Vagina (tissue), 2 donors: ENCODE measurements around the gene MAP1LC3B2.

ENCODE experiments used
- CTCF ChIP-seq, 3 experiments: fragments of 450-650 bp in 2 of 3; fragments of 200-600 bp in 1 of 3; sonication (generic) in 1 of 3; IDR thresholded peaks; one replicate each; pipeline ENCODE4 v1.5.1; 2017 to 2019; ENCODE audit warnings: antibody characterized with exemption in 3 of 3, mild to moderate bottlenecking in 2 of 3, moderate library complexity in 2 of 3
- POLR2A ChIP-seq, 2 donors: fragments of 450-650 bp; IDR thresholded peaks; one replicate each; pipeline ENCODE4 v1.6.1; 2017; ENCODE audit warnings: antibody characterized with exemption in 2 of 2, mild to moderate bottlenecking in 2 of 2, moderate library complexity in 2 of 2
- POLR2AphosphoS5 ChIP-seq, 2 donors: sonication (generic); formaldehyde crosslinking; IDR thresholded peaks; one replicate each; pipeline ENCODE4 v1.9.0; 2017; ENCODE audit warnings: antibody characterized with exemption in 2 of 2, mild to moderate bottlenecking in 2 of 2, low read depth in 1 of 2; ENCODE audit not compliant: insufficient read depth in 1 of 2

GRCh38 chr12:116624516-116624915 is 65.3 kb downstream of the MAP1LC3B2 start:
- TF ChIP-seq CTCF (IDR thresholded peaks at IDR 0.05), result no peak
- no peak for TF ChIP-seq POLR2AphosphoS5 (IDR thresholded peaks at IDR 0.05; ENCODE audit: insufficient read depth in 1 of 2, low read depth in 1 of 2)
- TF ChIP-seq POLR2A (IDR thresholded peaks at IDR 0.05), result no peak
